ENCODE results near the gene ZNF784.

ZNF784 gene

GRCh38 chr19:55635856-55636440 is 11.6 kb upstream of the ZNF784 start:
- TF ChIP-seq CREB1 (IDR thresholded peaks at IDR 0.05; ENCODE audit: low read depth) = no peak
- TF ChIP-seq, protein P1, sequence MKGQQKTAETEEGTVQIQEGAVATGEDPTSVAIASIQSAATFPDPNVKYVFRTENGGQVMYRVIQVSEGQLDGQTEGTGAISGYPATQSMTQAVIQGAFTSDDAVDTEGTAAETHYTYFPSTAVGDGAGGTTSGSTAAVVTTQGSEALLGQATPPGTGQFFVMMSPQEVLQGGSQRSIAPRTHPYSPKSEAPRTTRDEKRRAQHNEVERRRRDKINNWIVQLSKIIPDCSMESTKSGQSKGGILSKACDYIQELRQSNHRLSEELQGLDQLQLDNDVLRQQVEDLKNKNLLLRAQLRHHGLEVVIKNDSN (IDR thresholded peaks at IDR 0.05) = no peak
- TF ChIP-seq, protein P2, sequence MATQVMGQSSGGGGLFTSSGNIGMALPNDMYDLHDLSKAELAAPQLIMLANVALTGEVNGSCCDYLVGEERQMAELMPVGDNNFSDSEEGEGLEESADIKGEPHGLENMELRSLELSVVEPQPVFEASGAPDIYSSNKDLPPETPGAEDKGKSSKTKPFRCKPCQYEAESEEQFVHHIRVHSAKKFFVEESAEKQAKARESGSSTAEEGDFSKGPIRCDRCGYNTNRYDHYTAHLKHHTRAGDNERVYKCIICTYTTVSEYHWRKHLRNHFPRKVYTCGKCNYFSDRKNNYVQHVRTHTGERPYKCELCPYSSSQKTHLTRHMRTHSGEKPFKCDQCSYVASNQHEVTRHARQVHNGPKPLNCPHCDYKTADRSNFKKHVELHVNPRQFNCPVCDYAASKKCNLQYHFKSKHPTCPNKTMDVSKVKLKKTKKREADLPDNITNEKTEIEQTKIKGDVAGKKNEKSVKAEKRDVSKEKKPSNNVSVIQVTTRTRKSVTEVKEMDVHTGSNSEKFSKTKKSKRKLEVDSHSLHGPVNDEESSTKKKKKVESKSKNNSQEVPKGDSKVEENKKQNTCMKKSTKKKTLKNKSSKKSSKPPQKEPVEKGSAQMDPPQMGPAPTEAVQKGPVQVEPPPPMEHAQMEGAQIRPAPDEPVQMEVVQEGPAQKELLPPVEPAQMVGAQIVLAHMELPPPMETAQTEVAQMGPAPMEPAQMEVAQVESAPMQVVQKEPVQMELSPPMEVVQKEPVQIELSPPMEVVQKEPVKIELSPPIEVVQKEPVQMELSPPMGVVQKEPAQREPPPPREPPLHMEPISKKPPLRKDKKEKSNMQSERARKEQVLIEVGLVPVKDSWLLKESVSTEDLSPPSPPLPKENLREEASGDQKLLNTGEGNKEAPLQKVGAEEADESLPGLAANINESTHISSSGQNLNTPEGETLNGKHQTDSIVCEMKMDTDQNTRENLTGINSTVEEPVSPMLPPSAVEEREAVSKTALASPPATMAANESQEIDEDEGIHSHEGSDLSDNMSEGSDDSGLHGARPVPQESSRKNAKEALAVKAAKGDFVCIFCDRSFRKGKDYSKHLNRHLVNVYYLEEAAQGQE (IDR thresholded peaks at IDR 0.05; ENCODE audit: low read depth) = no peak
- TF ChIP-seq RAD21 (IDR thresholded peaks at IDR 0.05; ENCODE audit: low read depth) = no peak
- no peak for TF ChIP-seq EP300 (IDR thresholded peaks at IDR 0.05; ENCODE audit: borderline replicate concordance)
- TF ChIP-seq MAX (IDR thresholded peaks at IDR 0.05) = no peak
- no peak for TF ChIP-seq TCF12 (IDR thresholded peaks at IDR 0.05; ENCODE audit: low read depth)

DNA sequence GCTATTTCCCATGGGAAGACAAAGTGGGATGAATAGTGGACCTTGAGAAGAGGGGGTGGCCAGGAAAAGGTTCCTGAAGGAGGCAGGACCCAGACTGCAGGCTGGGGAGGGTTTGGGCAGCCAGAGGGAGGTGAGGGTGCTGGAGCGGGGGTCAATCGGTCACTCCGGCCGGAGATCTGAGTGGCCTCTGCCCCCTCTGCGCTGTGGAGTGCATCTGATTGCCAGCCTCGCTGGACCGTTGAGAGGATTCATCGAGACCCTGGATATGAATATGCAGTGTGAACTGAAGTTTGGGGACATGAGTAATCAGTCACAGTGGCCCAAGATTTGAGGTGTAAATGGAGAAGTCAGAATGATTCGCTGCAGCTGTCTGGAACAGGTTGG is 11.0 kb upstream of the ZNF784 start:
- TF ChIP-seq TCF12 (IDR thresholded peaks at IDR 0.05; ENCODE audit: low read depth) (no peak), YY1 (IDR thresholded peaks at IDR 0.05; ENCODE audit: low read depth) (no peak), CREB1 (IDR thresholded peaks at IDR 0.05; ENCODE audit: low read depth) (no peak)
- TF ChIP-seq, protein P1 (IDR thresholded peaks at IDR 0.05) = no peak

DNA sequence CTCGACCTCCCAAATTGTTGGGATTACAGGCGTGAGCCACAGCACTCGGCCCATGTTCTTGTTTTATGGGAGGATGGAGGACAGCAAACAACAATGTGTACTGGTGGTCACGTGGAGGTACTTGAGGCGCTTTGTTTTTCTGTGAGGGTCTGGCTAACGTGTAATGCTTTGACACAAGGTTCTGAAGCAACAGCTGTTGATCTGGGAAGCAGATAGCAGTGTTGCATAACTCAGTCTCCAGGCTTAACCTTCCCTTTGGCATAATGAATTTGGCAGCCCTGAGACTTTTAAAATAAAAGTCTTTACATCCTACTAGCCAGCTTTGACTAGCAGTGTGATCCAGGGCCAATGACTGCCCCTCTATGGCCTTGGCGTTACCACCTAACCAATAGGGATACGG is 9.5 kb upstream of the ZNF784 start:
- TF ChIP-seq YY1 (IDR thresholded peaks at IDR 0.05; ENCODE audit: low read depth) (no peak), TAF1 (IDR thresholded peaks at IDR 0.05; ENCODE audit: low read depth) (no peak), TCF12 (IDR thresholded peaks at IDR 0.05; ENCODE audit: low read depth) (no peak), TEAD4 (IDR thresholded peaks at IDR 0.05) (no peak), EP300 (IDR thresholded peaks at IDR 0.05; ENCODE audit: borderline replicate concordance) (no peak), CREB1 (IDR thresholded peaks at IDR 0.05; ENCODE audit: low read depth) (no peak), EGR1 (IDR thresholded peaks at IDR 0.05) (no peak), MAX (IDR thresholded peaks at IDR 0.05) (no peak), NFIC (IDR thresholded peaks at IDR 0.05) (no peak), RAD21 (IDR thresholded peaks at IDR 0.05; ENCODE audit: low read depth) (no peak), CEBPB (IDR thresholded peaks at IDR 0.05) (no peak), ZBTB7A (IDR thresholded peaks at IDR 0.05; ENCODE audit: low read depth) (no peak), FOXM1 (IDR thresholded peaks at IDR 0.05; ENCODE audit: borderline replicate concordance, low read depth) (no peak)
- TF ChIP-seq, protein P2 (IDR thresholded peaks at IDR 0.05; ENCODE audit: low read depth) = no peak
- TF ChIP-seq, protein P1 (IDR thresholded peaks at IDR 0.05) = no peak

- no peak for TF ChIP-seq CEBPB (IDR thresholded peaks at IDR 0.05)
- TF ChIP-seq RAD21 (IDR thresholded peaks at IDR 0.05; ENCODE audit: low read depth) = peak; percentile 86
Observed at GRCh38 chr19:55632463-55632834, 8.1 kb upstream of the ZNF784 start.

DNA sequence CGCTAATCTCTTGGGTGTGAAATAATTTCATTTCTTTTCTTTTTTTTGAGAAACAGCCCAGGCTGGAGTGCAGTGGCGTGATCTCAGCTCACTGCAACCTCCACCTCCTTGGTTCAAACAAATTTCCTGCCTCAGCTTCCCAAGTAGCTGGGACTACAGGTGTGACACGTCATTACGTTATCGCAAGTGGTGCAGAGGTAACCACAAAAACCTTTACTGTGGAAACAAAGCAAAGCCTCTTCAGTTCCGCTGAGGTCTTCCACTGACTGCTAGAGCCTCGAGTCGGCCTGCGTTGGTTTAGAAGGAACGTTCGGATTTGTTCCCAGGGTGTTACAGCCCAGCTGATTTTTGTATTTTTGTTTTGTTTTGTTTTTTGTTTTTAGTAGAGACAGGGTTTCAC is 2.0 kb upstream of the ZNF784 start:
- no peak for TF ChIP-seq NFIC (IDR thresholded peaks at IDR 0.05)
- no peak for TF ChIP-seq CEBPB (IDR thresholded peaks at IDR 0.05)
- no peak for TF ChIP-seq TAF1 (IDR thresholded peaks at IDR 0.05; ENCODE audit: low read depth)
- TF ChIP-seq EGR1 (IDR thresholded peaks at IDR 0.05) = no peak
- no peak for TF ChIP-seq ZBTB7A (IDR thresholded peaks at IDR 0.05; ENCODE audit: low read depth)
- TF ChIP-seq RAD21 (IDR thresholded peaks at IDR 0.05; ENCODE audit: low read depth) = no peak
- no peak for TF ChIP-seq TCF12 (IDR thresholded peaks at IDR 0.05; ENCODE audit: low read depth)
- TF ChIP-seq, protein P1 (IDR thresholded peaks at IDR 0.05) = no peak
- TF ChIP-seq CREB1 (IDR thresholded peaks at IDR 0.05; ENCODE audit: low read depth) = no peak

- TF ChIP-seq FOXM1 (IDR thresholded peaks at IDR 0.05; ENCODE audit: borderline replicate concordance, low read depth) = no peak
- no peak for TF ChIP-seq TAF1 (IDR thresholded peaks at IDR 0.05; ENCODE audit: low read depth)
- TF ChIP-seq MAX (IDR thresholded peaks at IDR 0.05) = no peak
- TF ChIP-seq YY1 (IDR thresholded peaks at IDR 0.05; ENCODE audit: low read depth) = no peak
- TF ChIP-seq EGR1 (IDR thresholded peaks at IDR 0.05) = no peak
- TF ChIP-seq CREB1 (IDR thresholded peaks at IDR 0.05; ENCODE audit: low read depth) = no peak
- TF ChIP-seq EP300 (IDR thresholded peaks at IDR 0.05; ENCODE audit: borderline replicate concordance) = no peak
- no peak for TF ChIP-seq TCF12 (IDR thresholded peaks at IDR 0.05; ENCODE audit: low read depth)
- TF ChIP-seq CEBPB (IDR thresholded peaks at IDR 0.05) = no peak
- TF ChIP-seq, protein P1 (IDR thresholded peaks at IDR 0.05) = no peak
- no peak for TF ChIP-seq ZBTB7A (IDR thresholded peaks at IDR 0.05; ENCODE audit: low read depth)
- TF ChIP-seq NFIC (IDR thresholded peaks at IDR 0.05) = no peak
- no peak for TF ChIP-seq TEAD4 (IDR thresholded peaks at IDR 0.05)
- TF ChIP-seq, protein P2 (IDR thresholded peaks at IDR 0.05; ENCODE audit: low read depth) = no peak
- TF ChIP-seq RAD21 (IDR thresholded peaks at IDR 0.05; ENCODE audit: low read depth) = no peak
Observed at GRCh38 chr19:55625004-55625326, 599 bp upstream of the ZNF784 start.

Data from Ishikawa (cell line).